Neural progenitor cell (in vitro differentiated cells): ENCODE results near the gene GAL3ST2.

Experiments
- EZH2 ChIP-seq: fragments of 200-600 bp; sonication (generic); IDR thresholded peaks from 2 replicates; pipeline ENCODE4 v1.6.1; 2017; ENCODE audit warnings: antibody characterized with exemption, mild to moderate bottlenecking, moderate library complexity
- EZH2phosphoT487 ChIP-seq: fragments of 200-600 bp; sonication (generic); IDR thresholded peaks from 2 replicates; pipeline ENCODE4 v1.6.1; 2017; ENCODE audit warnings: antibody characterized with exemption
- TF ChIP-seq, protein P1 (sequence below): fragments of 200-600 bp; sonication (generic); IDR thresholded peaks from 2 replicates; pipeline ENCODE4 v1.5.1; 2017; ENCODE audit warnings: antibody characterized with exemption, mild to moderate bottlenecking

DNA sequence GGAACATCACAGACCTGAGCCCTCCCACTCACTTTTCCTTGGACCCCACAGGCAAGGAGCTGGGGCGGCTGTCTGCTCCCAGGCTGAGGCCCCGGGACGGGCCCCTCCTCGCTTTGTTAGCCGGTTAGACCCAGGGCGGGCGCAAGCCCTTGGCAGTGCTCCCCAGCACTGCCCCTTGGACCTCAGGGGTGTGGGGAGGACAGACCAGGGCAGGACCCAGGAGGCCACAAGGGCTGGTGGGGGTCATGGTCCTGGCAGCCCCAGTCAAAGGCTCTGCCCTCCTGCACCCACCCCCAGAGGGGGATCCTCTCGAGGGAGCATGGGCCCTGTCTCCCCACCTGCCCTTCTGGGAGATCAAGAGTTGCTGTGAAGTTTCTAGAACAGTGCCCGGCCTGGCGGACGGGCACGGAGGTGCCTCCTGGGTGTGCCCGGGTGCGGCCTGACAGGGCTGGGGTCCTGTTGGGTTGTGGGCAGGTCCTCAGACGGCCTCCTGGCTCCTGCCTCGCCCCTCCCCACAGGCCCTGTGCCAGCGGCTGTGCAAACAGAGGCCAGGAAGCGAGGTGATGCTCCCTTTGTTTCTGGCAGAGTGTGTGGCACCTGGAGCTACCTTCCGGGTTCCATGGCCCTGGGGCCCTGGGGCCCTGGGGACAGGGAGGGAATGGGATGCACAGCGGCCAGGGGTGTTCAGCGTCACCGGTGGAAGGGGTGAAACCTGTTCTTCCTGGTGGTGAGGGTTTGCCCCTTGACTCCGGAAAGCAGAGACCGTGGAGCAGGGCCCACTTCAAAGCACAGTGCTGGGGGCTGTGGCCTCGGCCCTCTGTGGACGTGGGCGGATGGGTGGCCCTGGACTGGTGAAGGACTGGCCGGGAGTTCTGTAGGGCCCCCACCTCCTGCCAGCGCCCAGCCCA lies 2.9 kb upstream of the GAL3ST2 start:
- TF ChIP-seq, protein P1, sequence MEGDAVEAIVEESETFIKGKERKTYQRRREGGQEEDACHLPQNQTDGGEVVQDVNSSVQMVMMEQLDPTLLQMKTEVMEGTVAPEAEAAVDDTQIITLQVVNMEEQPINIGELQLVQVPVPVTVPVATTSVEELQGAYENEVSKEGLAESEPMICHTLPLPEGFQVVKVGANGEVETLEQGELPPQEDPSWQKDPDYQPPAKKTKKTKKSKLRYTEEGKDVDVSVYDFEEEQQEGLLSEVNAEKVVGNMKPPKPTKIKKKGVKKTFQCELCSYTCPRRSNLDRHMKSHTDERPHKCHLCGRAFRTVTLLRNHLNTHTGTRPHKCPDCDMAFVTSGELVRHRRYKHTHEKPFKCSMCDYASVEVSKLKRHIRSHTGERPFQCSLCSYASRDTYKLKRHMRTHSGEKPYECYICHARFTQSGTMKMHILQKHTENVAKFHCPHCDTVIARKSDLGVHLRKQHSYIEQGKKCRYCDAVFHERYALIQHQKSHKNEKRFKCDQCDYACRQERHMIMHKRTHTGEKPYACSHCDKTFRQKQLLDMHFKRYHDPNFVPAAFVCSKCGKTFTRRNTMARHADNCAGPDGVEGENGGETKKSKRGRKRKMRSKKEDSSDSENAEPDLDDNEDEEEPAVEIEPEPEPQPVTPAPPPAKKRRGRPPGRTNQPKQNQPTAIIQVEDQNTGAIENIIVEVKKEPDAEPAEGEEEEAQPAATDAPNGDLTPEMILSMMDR: no peak
- no peak for TF ChIP-seq EZH2
- no peak for TF ChIP-seq EZH2phosphoT487
